Globus pallidus (tissue), 1 donor: Measurements from ENCODE around the gene IL22RA2.

ENCODE experiments used
- DNase-seq: peaks from one replicate; pipeline ENCODE4 v3.0.0-alpha.2; 2015; ENCODE audit warnings: low spot score

IL22RA2 gene

GRCh38 chr6:137197684-137198645 lies 24.5 kb upstream of the IL22RA2 start:
- DNase-seq = no peak

DNA sequence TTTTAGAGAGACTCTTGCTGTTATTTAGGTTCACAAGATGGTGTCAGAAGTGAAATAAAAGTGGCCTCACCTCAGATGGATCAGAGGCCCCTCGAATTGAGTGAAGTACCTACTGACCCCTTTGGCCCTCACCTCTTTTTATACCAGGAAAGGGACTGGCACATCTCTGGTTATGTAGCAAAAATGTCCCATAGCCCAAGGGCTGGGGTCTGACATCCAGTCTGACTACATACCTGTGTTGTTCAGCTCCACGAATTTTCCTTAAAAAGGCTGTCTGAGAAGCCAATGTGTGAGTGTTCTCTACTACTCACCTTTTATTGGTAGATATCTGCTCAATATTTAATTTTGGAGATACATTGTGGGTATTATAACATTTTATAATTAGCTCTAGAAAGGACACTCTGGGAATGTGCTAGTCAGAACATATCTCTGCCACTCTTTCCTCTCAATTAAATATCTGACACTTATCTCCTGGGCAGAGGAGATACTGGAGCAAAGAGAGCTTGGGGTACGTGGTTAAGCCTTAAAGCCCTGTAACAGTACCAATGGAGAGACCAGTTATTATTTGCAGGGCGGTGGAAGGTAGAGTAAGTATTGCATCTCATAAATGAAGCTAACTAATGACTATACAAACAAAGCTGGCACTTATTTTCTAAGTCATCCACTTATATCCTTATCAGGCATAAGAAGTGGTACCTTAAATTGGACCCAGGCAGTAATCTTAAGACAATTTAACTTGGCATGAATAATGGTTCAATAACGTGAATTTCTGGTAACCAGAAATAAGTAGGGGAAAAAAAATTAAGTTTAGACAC lies 20.0 kb upstream of the IL22RA2 start:
- DNase-seq = no peak

DNA sequence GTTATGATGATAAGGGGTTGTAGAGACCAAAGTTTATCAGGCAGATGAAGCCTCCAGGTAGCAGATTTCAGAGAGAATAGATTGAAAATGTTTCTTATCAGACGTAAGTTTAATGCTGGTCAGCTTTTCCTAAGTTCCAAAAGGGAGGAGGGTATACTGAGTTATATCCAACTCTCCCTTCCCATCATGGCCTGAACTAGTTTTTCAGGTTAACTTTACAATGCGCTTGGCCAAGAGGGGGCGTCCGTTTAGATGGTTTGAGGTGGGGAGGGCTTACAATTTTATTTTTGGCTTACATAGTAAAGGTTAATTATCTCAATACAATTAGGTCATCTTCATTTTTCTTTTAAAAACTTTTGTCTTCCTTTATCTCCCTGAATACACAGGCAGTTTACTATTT lies 19.4 kb upstream of the IL22RA2 start:
- DNase-seq = no peak

GRCh38 chr6:137191670-137192069 lies 18.2 kb upstream of the IL22RA2 start:
- no peak for DNase-seq

- DNase-seq = no peak
These were observed 17.8 kb upstream of the IL22RA2 start for GRCh38 chr6:137191236-137191635.

GRCh38 chr6:137190583-137191094 lies 17.2 kb upstream of the IL22RA2 start:
- DNase-seq = no peak

GRCh38 chr6:137188855-137189254 lies 15.4 kb upstream of the IL22RA2 start:
- DNase-seq = no peak

DNA sequence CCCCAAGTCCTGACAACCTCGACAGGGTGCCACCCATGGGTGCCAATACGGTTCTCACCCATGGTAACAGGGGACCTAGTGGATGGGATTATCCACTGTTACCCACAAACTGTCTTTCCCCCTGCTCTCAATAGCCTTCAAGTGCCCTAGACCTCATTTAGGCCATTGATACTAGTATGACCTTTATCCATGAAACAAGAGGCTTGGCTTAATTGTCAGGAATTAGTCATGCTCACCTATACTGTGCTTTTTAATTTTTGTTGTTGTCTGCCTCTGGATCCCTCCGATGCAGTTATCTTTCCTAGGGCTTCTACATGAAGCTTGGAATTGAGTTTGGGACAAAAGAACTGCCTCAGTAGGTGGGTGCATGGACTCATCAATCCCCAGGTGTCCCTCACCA lies 11.8 kb upstream of the IL22RA2 start:
- no peak for DNase-seq

DNA sequence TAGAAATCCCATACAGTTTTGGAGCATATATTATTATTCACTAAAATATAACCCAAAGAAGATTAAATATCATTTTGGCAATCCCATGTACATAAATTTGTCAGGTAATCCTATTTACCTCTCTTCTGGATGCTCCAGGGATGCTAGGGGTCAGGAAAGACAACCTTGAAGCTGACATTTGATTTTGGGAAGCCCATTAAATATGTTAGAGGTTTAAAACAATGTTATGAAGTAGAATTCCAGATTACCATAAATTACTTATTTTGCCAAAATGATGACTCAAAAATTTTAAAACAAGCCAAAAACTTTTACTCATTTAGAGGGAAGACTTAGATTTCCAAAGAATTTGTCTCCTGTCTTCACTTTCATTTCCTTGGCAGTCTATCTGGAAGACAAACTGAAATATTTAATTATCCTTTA lies 9.2 kb upstream of the IL22RA2 start:
- no peak for DNase-seq

- DNase-seq = no peak
These were observed 8.6 kb upstream of the IL22RA2 start for GRCh38 chr6:137181891-137182653.

- DNase-seq = no peak
These were observed 4.2 kb upstream of the IL22RA2 start for GRCh38 chr6:137177611-137178010.

- no peak for DNase-seq
These were observed 3.3 kb upstream of the IL22RA2 start for GRCh38 chr6:137176729-137177128.

GRCh38 chr6:137175868-137176245 lies 2.4 kb upstream of the IL22RA2 start:
- DNase-seq = no peak

- DNase-seq = no peak
These were observed 1.9 kb upstream of the IL22RA2 start for GRCh38 chr6:137175157-137175867.

- no peak for DNase-seq
These were observed 561 bp downstream of the IL22RA2 start for GRCh38 chr6:137172734-137173431.

GRCh38 chr6:137171824-137172733 lies 1.4 kb downstream of the IL22RA2 start:
- DNase-seq = no peak

GRCh38 chr6:137171053-137171374 lies 2.4 kb downstream of the IL22RA2 start:
- no peak for DNase-seq

GRCh38 chr6:137170266-137171052 lies 3.0 kb downstream of the IL22RA2 start:
- DNase-seq = no peak
